ENCODE measurements around the gene AWAT2.
"Not testable (repeated sequence)": the region's sequence is repeated elsewhere in the genome, so short reads cannot be mapped to it uniquely, and the experiment has no call there.

- not testable (repeated sequence) for TF ChIP-seq CTCF, POLR2AphosphoS5 (IDR thresholded peaks at IDR 0.05)
Measured at GRCh38 chrX:69998299-69998698, 51.4 kb downstream of the AWAT2 start.

Data from prostate gland (tissue), 2 donors.